Measurements from ENCODE around the gene ATP2A1.

Gene ATP2A1

DNA sequence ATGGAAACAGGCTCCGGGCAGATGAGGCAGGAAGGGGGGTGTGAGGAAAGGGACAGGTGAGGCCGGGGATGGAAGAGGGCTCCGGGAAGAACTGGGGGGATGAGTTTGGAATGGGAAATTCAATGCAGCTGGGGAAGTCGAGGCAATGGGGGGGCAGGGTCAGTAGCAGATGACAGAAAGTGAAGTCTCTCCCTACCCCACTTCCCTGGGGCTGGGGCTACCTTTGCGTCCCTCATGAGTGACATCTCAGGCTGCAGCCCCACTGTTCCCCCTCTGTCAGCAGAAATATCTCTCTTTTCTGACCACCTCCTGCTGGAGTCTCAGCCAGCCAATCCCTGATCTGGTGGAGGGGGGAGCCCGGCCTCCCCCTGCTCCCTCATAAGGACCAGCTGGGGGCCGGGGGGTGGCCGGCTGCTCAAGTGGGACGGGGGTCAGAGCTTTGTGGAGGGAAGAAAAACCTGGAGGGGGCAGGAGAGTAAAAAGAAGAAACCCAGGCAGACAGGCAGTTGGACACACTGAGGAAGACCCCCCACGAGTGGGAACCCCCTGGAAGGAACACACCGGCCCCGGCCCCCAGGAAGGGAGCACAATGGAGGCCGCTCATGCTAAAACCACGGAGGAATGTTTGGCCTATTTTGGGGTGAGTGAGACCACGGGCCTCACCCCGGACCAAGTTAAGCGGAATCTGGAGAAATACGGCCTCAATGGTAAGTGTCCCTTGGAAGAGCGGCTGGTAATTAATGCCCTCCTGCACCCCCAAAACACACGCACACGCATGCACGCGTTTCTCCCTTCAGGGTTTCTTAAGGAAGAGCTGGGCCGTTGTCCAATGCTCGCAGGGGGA lies at the start of gene ATP2A1:
Gene ATP2A1, plus strand, starts transcription at position 406 of the 844 bp plus-strand sequence. Its CDS starts 184 bp downstream, at position 590.
- DNase-seq (ENCODE audit: low spot score): no peak

DNA sequence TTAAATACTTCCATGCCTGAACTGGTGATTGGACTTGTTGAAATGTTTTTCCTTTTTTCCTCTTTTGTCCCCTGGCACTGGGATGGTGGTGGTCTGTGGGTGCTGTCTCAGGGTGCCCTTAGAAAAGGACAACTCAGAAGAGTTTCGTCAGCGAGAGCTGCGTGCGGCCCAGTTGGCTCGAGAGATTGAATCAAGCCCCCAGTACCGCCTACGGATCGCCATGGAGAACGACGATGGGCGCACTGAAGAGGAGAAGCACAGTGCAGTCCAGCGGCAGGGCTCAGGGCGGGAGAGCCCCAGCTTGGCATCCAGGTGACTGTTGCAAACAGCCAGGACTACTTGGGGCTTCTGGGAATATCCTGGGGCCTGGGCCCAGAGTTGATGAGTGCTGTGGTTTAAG lies 48.5 kb upstream of the ATP2A1 start:
- no peak for DNase-seq (ENCODE audit: low spot score)

DNA sequence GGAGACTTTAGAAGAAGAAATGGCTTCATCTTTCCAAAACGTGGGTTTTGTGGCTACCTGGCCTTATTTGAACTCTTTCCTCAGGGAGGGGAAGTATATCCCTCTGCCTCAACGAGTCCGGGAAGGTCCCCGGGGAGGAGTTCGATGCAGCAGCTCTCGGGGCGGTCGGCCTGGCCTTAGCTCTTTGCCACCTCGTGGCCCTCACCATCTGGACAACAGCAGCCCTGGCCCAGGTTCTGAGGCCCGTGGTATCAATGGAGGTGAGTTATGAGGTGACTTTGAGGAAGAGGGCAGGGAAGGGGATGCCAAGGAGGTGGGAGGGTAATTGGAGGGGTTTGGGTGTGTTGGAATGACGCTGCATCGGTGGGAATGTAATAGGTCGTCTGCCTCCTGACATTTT lies 47.8 kb upstream of the ATP2A1 start:
- DNase-seq (ENCODE audit: low spot score): no peak

DNA sequence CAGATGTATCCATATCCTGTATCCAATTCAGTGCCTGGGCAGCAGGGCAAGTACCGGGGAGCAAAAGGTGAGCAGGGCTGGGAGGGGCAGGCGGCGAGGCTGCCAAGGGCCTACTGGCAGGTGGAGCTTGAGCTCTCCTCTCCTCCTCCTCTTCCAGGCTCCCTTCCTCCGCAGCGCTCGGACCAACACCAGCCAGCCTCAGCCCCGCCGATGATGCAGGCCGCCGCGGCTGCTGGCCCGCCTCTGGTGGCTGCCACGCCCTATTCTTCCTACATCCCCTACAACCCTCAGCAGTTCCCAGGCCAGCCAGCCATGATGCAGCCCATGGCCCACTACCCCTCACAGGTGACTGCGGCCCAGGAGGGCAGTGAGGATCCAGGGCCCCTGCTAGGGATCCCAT lies 43.9 kb upstream of the ATP2A1 start:
- DNase-seq (ENCODE audit: low spot score): no peak

DNA sequence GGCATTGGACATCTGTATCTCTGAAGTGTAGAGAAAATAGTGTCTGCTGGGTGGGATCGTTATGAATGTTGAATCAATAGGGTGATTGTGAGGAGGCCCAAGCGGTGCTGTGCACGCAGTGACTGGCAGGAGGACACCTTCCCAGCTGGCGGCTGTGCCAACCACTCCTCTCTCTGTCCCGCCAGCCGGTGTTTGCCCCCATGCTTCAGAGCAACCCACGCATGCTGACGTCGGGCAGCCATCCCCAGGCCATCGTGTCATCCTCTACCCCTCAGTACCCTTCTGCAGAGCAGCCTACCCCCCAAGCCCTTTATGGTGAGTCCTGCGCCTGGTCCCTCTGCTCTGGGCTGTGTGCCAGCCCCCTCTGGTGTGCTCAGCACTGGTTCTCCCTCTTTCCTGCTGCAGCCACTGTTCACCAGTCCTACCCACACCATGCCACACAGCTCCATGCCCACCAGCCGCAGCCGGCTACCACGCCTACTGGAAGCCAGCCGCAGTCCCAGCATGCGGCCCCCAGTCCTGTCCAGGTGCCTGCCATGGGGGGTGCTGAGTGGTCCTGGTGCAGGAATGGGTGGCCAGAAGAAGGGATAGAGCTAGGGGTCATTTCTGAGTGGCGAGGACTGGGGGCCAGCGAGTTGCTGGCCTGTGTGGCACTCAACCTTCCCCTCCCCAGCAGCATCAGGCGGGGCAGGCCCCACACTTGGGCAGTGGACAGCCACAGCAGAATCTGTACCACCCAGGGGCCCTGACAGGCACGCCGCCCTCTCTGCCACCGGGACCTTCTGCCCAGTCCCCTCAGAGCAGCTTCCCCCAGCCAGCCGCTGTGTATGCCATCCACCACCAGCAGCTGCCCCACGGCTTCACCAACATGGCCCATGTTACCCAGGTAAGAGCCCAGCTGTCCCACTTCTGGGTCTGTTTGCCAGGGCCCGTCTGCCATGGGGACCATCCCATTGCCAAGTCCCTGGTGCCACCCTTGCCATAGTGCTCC lies 43.1 kb upstream of the ATP2A1 start:
- DNase-seq (ENCODE audit: low spot score): no peak

DNA sequence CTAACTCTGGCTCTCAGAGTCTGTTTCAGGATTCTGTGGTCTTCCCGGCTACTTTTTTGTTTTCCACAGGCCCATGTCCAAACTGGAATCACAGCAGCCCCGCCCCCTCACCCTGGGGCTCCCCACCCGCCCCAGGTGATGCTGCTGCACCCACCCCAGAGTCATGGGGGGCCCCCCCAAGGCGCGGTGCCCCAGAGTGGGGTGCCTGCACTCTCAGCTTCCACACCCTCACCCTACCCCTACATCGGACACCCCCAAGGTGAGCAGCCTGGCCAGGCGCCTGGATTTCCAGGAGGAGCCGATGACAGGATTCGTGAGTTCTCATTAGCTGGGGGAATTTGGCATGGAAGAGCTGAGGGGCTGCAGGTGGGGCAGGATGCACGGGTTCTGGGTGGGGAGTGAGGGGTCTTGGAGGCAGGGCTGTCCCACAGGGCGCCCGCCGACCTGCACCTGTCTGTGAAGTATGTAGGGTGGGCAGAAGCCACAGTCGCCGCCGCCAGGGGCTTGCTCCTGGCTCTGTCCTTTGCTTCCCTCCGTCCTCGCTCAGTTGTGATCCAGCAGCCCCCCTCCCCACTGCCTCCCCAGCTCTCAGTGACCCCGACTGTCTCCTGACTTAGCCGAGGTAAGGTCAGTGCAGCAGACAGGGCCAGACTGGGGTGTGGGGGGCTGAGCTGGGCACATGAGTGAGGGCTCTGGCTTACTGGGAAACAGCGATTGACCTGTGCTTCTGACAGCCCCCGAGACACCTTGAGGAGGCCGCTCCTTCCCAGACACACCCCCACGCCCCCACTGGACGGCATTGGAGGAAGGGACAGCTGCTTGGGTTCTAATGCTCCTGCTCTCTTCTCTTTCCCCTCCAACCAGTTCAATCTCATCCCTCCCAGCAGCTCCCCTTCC lies 42.2 kb upstream of the ATP2A1 start:
- no peak for DNase-seq (ENCODE audit: low spot score)

DNA sequence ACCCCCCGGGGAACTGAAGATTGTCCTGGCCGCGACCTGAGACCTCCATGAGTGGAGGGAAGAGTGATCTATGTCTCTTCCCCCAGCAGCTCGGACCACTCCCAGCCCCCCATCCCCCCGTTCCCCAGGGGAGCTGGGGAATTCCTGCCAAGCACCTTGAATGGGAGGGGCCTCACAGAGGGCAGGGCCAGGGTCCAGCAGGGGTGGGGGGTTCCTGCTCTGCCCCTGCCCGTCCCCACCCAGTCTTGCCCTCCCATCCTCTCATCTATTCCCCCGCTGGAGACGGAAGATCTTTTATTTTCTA lies 41.6 kb upstream of the ATP2A1 start:
- no peak for DNase-seq (ENCODE audit: low spot score)

DNA sequence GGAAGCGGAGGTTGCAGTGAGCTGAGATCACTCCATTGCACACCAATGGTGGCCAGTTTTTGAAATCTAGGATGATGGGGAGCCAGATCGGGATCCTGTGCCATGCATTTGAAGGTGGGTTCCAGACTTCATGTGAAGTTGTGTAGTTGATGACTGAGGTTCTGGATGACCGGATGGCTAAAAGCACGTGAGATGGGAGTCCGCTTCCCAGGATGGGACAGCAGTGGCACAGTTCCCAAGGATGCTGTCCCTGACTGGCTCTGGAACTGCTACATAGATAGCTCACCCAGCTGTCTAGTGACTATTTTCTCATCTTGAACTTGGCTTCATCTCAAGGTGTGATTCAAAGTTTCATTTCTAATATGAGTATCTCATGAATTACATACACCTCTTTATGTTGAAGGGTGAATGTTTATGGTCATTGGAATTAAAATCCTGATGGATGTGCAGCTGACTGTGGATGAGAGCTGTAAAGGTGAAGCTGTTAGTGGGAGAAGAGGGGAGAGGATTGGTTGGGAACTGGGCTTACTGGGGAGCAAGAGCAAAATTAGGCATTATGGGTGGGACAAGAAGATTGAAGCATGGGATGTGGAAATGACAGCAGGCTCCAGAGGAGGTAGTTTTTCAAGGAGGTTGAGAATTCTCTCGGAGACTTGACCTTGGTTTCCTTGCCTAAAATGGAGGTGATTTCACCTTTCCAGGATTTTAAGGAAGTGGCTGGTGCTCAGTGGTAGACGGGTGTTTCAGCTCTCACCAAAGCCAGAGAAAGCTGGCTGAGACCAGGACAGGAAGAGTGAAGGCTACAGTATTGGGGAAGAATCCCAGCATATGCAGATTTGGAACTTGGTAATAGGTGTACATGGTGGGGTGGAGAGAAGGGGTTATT lies 40.4 kb upstream of the ATP2A1 start:
- no peak for DNase-seq (ENCODE audit: low spot score)

DNA sequence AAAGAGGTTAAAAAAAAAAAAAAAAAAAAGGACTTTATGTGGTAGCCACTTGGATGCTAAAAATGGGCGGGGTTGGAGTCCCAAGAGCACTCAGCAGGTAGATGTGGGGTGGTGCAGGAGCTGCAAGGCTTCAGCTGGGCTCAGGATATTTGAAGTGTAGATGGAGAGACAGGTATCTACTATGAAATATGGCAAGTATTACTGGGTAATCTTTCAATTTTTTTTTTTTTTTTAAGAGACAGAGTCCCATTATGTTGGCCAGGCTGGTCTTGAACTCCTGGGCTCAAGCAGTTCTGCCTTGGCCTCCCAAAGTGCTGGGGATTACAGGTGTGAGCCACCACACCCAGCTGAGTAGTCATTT lies 39.8 kb upstream of the ATP2A1 start:
- DNase-seq (ENCODE audit: low spot score): no peak

DNA sequence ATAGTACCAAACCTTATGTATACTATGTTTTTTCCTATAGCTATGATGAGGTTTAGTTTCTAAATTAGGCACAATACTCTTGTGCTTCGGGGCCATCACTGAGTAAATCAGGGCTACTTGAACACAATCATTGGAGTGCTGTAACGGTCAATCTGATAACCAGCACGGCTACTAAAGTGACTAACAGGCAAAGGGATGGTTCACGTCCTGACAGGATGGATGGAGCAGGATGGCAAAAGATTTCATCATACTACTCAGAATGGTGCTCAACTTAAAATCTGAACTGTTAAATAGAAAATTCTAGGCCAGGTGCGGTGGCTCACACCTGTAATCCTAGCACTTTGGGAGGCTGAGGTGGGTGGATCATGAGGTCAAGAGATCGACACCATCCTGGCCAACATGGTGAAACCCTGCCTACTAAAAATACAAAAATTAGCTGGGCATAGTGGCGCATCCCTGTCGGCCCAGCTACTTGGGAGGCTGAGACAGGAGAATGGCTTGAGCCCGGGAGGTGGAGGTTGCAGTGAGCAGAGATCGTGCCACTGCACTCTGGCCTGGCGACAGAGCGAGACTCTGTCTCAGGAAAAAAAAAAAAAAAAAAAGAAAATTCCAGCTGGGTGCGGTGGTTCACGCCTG lies 39.2 kb upstream of the ATP2A1 start:
- no peak for DNase-seq (ENCODE audit: low spot score)

DNA sequence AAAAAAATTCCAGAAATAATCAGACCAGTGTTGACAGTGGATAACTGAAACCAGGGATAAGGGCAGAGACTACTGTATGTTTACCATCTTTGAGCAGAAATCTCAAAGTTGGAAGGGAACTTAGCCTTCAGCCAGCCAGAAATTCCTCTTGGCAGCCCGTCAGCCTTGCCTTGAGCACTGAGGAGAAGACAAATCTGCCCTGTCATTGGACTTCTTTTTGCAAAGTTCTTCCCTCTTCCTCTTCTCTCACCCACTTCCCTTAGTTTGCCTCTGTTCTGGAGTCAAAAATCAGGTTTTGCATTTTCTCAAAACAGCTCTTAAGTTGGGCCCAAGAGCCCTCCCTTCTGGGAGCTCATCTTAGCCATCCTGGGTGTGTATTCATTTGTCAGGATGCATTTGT lies 38.4 kb upstream of the ATP2A1 start:
- DNase-seq (ENCODE audit: low spot score): no peak

DNA sequence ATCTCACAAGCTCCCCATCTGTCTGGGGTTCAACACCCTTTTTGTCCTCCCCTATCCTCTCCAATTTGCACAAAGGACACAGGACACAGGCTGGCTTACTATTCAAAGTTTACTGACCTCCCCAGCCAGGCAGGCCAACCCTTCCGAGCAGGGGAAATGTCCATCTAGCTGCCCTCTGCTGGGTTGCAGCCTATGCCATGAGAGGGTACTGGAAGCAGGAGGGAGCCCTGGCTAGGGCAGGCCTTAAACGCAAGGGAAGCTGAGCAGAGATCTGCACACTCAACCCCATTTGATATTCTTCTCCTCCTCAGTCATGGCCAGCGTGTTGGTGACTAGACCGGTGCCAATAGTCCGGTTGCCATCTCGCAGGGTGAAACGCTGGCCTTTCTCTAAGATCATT lies 35.6 kb upstream of the ATP2A1 start:
- DNase-seq (ENCODE audit: low spot score): no peak

DNA sequence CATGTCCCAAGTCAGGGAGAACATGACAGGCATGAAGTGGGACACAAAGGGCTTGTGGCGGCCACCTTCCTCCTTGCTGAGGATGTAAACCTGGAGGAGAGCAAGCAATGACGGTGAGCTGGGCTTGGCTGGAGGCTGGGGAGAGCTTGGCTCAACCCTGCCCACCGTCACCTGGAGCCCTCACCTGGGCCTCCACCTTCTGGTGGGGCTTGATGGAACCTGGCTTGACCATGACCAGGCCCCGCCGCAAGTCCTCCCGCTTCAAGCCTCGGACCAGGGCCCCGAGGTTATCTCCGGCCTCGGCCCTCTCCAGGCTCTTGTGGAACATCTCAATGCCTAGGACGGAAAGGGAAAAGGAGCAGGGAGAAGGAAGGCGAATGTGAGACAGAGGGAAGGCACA lies 34.5 kb upstream of the ATP2A1 start:
- DNase-seq (ENCODE audit: low spot score): no peak

DNA sequence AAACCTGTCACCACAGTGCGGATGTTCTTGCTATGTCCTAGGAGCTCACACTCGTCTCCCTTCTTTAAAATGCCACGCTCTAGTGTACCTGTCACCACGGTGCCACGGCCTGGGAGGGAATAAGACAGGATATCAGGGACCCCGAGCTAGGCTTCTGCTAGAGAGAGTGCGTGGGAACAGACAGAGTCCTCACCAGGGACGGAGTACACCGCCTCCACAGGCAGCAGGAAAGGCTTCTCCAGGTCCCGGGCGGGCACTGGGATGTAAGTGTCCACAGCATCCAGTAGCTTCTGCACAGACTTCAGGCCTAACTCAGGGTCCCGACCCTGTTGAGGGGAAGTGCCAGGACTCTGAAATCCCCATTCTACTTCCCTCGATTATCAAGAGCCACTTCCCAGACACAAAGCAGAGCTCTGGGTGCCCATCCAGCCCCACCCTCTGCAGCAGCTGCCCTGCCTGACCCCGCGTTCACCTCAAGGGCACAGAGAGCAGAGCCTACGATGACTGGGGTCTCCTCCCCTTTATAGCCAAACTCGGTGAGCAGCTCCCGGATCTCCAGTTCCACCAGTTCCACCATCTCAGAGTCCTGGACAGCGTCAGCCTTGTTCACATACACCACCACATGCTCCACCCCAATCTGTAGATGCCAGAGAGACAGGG lies 33.9 kb upstream of the ATP2A1 start:
- no peak for DNase-seq (ENCODE audit: low spot score)

DNA sequence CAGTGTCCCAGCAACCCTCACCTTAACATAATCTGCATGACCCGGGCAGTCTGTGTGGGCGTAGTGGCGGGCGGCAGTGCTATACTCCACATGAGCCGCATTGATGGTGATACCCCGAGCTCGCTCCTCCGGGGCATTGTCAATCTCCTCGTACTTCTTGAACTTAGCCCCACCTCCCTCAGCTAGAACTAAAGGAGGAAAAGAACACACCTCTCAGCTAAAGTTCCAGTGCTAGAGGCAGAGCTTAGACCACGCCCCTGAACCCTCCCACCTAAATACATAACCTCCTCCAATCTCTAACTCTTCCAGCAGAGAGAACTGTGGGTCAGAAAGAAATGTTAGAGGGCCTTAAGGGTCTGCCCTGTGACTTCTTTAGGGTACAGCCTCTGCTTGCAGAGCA lies 33.0 kb upstream of the ATP2A1 start:
- DNase-seq (ENCODE audit: low spot score): peak; percentile 55

DNA sequence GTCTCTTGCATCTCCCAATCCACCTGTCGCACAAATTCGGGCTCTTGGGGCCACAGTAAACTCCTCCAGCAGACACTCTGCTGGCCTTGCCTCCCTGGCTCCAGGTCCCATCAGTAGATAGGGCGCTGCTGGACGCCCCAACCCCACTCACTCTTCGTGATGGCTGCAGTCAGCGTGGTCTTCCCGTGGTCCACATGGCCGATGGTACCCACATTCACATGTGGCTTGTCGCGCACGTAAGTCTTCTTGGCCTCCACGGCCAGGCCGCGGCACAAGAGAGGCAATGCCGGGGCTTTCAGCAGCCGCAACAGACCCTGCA lies 32.6 kb upstream of the ATP2A1 start:
- no peak for DNase-seq (ENCODE audit: low spot score)

DNA sequence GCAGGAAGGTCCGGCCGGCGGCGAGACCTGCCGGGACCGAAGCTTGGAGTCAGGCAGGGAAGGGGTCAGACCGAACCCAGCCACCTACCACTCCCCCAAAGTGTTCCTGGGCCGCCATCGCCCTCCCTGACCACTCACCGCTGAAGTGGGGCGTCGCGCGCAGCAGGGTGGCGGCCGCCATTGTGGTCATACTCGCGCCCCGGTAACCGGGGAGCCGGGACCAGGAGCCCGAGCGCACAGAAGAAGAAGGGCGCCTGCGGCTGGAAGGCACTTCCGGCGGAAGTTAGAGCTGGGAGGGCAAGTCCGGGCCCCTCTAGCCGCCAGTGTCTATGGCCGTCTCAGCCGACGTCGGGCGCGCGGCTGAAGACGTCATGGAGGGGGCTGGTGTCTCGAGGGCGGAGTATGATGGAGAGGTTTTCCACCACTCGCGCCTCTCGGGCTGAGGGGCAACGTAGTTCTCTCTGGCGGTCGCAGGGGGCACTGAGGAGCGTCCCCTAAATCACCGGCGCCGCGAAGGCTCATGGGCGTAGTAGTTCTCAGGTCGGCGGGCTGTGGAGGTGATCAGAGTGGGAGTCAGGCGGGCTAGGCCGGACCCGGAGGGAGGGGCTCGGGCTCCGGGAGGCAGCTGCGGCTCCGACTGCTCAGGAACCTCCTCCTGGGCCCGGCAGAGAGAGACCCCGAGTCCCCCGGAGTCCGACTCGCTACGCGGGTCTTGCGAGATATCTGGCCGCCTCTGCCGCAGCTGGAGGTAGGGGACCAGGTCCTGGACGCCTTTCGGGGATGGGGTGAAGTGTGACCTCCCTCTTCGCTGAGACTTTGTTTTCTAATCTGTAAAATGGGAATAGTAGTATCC lies 32.0 kb upstream of the ATP2A1 start, which contains the start of gene TUFM:
Gene TUFM, minus strand, starts transcription at position 269 of the 853 bp plus-strand sequence. Its CDS starts 79 bp downstream, at position 190.
- DNase-seq (ENCODE audit: low spot score): peak; percentile 97

DNA sequence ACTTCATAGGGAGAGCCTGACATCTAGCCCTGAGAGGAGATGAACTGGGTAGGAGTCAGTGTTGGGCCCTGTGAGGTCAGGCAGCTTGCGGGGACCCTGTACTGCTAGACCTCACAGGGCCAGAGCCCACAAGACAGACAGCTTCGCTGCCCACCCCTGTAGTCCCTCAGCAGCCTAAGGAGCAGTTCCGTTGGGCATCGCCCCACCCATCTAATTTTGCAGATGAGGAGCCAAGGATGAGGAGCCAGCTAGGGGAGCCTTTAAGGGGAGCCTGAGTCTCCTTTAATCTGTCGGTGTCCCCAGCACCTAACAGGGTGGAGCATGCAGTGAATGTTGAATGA lies 31.4 kb upstream of the ATP2A1 start:
- no peak for DNase-seq (ENCODE audit: low spot score)

DNA sequence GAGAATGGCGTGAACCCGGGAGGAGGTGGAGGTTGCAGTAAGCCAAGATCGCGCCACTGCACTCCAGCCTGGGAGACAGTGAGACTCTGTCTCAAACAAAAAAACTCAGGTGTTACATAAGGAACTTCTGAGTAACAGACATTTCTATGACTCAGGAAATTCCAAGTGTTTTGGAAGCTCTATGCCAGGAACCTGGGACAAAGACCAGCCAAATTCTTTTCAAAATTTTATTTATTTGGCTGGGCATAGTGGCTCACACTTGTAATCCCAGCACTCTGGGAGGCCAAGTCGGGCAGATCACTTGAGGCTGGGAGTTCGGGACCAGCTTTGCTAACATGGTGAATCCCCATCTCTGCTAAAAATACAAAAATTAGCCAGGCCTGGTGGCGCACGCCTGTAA lies 19.9 kb upstream of the ATP2A1 start:
- DNase-seq (ENCODE audit: low spot score): no peak
